WTC11 (cell line): ENCODE data around the gene OR6B2.

Experiments used
- EMX1 ChIP-seq: fragments of 250-450 bp; sonication (Bioruptor Pico); IDR thresholded peaks from 2 replicates; pipeline ENCODE4 v1.8.0; 2021; ENCODE audit warnings: mild to moderate bottlenecking
- NFYB ChIP-seq: sonication (generic); formaldehyde crosslinking; conservative IDR thresholded peaks from 2 replicates; pipeline ENCODE4 v1.8.0; 2022; ENCODE audit warnings: low read depth, missing genetic modification reagents
- NR2C2 ChIP-seq: sonication (generic); formaldehyde crosslinking; IDR thresholded peaks from 2 replicates; pipeline ENCODE4 v1.8.0; 2022; ENCODE audit warnings: mild to moderate bottlenecking, missing genetic modification reagents
- NR3C1 ChIP-seq: sonication (generic); formaldehyde crosslinking; conservative IDR thresholded peaks from 2 replicates; pipeline ENCODE4 v1.8.1; 2023; ENCODE audit warnings: low read depth, mild to moderate bottlenecking, missing genetic modification reagents
- TF ChIP-seq, protein P1 (sequence below): sonication (generic); formaldehyde crosslinking; IDR thresholded peaks from 2 replicates; pipeline ENCODE4 v1.8.1; 2023; ENCODE audit warnings: mild to moderate bottlenecking, missing genetic modification reagents, moderate library complexity
- TF ChIP-seq, protein P2 (sequence below): fragments of 200-600 bp; IDR thresholded peaks from 2 replicates; pipeline ENCODE4 v1.8.0; 2022; ENCODE audit warnings: antibody characterized with exemption

DNA sequence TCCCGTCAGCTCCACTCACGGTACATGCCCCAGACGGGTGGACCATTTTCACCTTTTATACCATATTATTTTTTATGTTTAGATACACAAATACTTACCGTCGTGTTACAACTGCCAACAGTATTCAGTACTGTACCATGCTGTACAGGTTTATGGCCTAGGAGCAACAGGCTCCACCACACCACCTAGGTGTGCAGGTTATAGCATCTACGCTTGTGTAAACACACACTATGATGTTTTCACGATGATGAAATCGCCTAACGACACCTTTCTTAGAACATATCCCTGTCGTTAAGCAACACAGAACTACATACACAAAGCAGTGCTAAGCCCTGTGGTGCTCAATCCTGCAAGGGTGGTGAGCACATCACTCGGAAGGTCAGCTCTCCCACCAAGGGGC is 29.6 kb downstream of the OR6B2 start:
- TF ChIP-seq, protein P1, sequence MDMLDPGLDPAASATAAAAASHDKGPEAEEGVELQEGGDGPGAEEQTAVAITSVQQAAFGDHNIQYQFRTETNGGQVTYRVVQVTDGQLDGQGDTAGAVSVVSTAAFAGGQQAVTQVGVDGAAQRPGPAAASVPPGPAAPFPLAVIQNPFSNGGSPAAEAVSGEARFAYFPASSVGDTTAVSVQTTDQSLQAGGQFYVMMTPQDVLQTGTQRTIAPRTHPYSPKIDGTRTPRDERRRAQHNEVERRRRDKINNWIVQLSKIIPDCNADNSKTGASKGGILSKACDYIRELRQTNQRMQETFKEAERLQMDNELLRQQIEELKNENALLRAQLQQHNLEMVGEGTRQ (CRISPR knock-in tag) = no peak
- no peak for TF ChIP-seq EMX1 (CRISPR knock-in tag)
- no peak for TF ChIP-seq NR2C2
- TF ChIP-seq, protein P2, sequence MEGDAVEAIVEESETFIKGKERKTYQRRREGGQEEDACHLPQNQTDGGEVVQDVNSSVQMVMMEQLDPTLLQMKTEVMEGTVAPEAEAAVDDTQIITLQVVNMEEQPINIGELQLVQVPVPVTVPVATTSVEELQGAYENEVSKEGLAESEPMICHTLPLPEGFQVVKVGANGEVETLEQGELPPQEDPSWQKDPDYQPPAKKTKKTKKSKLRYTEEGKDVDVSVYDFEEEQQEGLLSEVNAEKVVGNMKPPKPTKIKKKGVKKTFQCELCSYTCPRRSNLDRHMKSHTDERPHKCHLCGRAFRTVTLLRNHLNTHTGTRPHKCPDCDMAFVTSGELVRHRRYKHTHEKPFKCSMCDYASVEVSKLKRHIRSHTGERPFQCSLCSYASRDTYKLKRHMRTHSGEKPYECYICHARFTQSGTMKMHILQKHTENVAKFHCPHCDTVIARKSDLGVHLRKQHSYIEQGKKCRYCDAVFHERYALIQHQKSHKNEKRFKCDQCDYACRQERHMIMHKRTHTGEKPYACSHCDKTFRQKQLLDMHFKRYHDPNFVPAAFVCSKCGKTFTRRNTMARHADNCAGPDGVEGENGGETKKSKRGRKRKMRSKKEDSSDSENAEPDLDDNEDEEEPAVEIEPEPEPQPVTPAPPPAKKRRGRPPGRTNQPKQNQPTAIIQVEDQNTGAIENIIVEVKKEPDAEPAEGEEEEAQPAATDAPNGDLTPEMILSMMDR = no peak
- no peak for TF ChIP-seq NR3C1 (CRISPR knock-in tag)
- TF ChIP-seq NFYB (CRISPR knock-in tag) = no peak
